DND-41 (cell line): ENCODE measurements around the gene EPN3.

Source experiments
- ATAC-seq: fragments of 200-7000 bp; cut with Tn5 transposase; 3 replicates; pipeline ENCODE4 v1.9.1; 2021; ENCODE audit warnings: low read depth; ENCODE audit not compliant: insufficient read depth
- DNase-seq: peaks from one replicate; pipeline ENCODE4 v3.0.0-alpha.2; 2020
- H2AFZ ChIP-seq: 2 replicates; pipeline ENCODE4 v1.6.0; 2012; ENCODE audit warnings: low read depth, low read length
- H3K27ac ChIP-seq: 2 replicates; pipeline ENCODE4 v1.5.1; 2012; ENCODE audit warnings: low read length, inconsistent platforms
- H3K27me3 ChIP-seq: fragments of 200-600 bp; sonication (generic); 2 replicates; pipeline ENCODE4 v1.6.0; 2012; ENCODE audit warnings: low read length, mild to moderate bottlenecking, inconsistent platforms; ENCODE audit not compliant: insufficient read depth, poor library complexity
- H3K36me3 ChIP-seq: 2 replicates; pipeline ENCODE4 v1.5.1; 2012; ENCODE audit warnings: low read length, inconsistent platforms; ENCODE audit not compliant: insufficient read depth
- H3K4me1 ChIP-seq: 2 replicates; pipeline ENCODE4 v1.5.1; 2012; ENCODE audit warnings: mild to moderate bottlenecking, low read length; ENCODE audit not compliant: insufficient read depth
- H3K4me2 ChIP-seq: 2 replicates; pipeline ENCODE4 v1.6.0; 2012; ENCODE audit warnings: mild to moderate bottlenecking, moderate library complexity, low read length, inconsistent platforms; ENCODE audit not compliant: insufficient read depth
- H3K4me3 ChIP-seq, 2 experiments: fragments of 200-600 bp in 1 of 2; shearing (Covaris generic) in 1 of 2; 2 replicates each; pipeline ENCODE4 v1.5.1; 2012 to 2016; ENCODE audit warnings: inconsistent platforms in 2 of 2, low read length in 2 of 2, mild to moderate bottlenecking in 2 of 2, low read depth in 1 of 2, moderate library complexity in 1 of 2
- H3K79me2 ChIP-seq: 2 replicates; pipeline ENCODE4 v1.6.0; 2012; ENCODE audit warnings: low read length, inconsistent platforms; ENCODE audit not compliant: insufficient read depth
- H3K9ac ChIP-seq: 2 replicates; pipeline ENCODE4 v1.6.0; 2012; ENCODE audit warnings: low read depth, mild to moderate bottlenecking, inconsistent platforms, low read length, moderate library complexity
- H3K9me3 ChIP-seq: 2 replicates; pipeline ENCODE4 v1.5.1; 2012; ENCODE audit warnings: low read length, moderate library complexity, mild to moderate bottlenecking, inconsistent platforms; ENCODE audit not compliant: insufficient read depth, severe bottlenecking
- H4K20me1 ChIP-seq: 2 replicates; pipeline ENCODE4 v1.6.0; 2012; ENCODE audit warnings: low read length; ENCODE audit not compliant: insufficient read depth
- CTCF ChIP-seq: IDR thresholded peaks from 2 replicates; pipeline ENCODE4 v1.5.1; 2012; ENCODE audit warnings: borderline replicate concordance, low read length, moderate library complexity, mild to moderate bottlenecking; ENCODE audit not compliant: poor library complexity, severe bottlenecking; ENCODE audit errors: extremely low read depth
- EZH2 ChIP-seq: IDR thresholded peaks from 3 replicates; pipeline ENCODE4 v1.6.1; 2012; ENCODE audit warnings: borderline replicate concordance, low read depth, mild to moderate bottlenecking, moderate library complexity, low read length, inconsistent platforms; ENCODE audit not compliant: severe bottlenecking

The EPN3 gene

GRCh38 chr17:50586421-50587247, 54.1 kb downstream of the EPN3 start:
- DNase-seq: no peak
- no peaks in the 10 kb centered on the region for H3K9me3 ChIP-seq
- no peak for ATAC-seq
- H3K4me3 ChIP-seq: no peak overlapping the region
- H3K36me3 ChIP-seq: no peaks in the 10 kb centered on the region
- no peak overlapping the region for H2AFZ ChIP-seq
- no peak overlapping the region for H3K9ac ChIP-seq
- H3K4me1 ChIP-seq: no peaks in the 10 kb centered on the region
- no peak overlapping the region for H3K27ac ChIP-seq
- TF ChIP-seq EZH2 (no peak), CTCF (no peak)
- H3K27me3 ChIP-seq: peaks cover 34% of the 10 kb centered on the region
- H4K20me1 ChIP-seq: no peaks in the 10 kb centered on the region
- H3K4me2 ChIP-seq: no peak overlapping the region
- H3K79me2 ChIP-seq: no peaks in the 10 kb centered on the region

DNA sequence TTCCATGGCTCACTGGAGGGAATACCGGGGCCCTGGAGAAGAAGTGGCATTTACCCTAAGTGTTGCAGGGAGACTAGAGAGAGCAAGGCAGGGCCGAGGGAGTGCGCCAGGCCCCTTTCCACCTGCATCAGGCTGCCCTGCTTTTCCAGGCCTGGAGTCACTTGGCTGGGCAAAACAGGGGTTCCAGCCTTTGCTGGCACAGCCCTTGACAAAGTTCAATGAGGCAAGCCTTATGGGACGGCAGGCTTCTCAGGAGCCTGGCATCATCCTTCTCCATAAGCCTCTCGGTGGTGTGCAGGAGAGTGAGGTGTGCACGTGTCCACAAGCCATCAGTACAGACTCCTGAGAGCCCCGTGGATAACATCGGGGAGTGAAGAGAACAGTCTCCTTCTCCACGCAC, 55.0 kb downstream of the EPN3 start:
- Histone ChIP-seq H3K4me2 (no peak overlapping the region), H3K9ac (no peak overlapping the region), H4K20me1 (no peaks in the 10 kb centered on the region), H3K9me3 (no peaks in the 10 kb centered on the region), H2AFZ (no peak overlapping the region), H3K36me3 (no peaks in the 10 kb centered on the region), H3K79me2 (no peaks in the 10 kb centered on the region), H3K27ac (no peak overlapping the region), H3K4me1 (no peaks in the 10 kb centered on the region), H3K27me3 (peaks cover 33% of the 10 kb centered on the region), H3K4me3 (no peak overlapping the region)
- TF ChIP-seq EZH2: no peak
- no peak for TF ChIP-seq CTCF
- DNase-seq (no peak), ATAC-seq (no peak)

DNA sequence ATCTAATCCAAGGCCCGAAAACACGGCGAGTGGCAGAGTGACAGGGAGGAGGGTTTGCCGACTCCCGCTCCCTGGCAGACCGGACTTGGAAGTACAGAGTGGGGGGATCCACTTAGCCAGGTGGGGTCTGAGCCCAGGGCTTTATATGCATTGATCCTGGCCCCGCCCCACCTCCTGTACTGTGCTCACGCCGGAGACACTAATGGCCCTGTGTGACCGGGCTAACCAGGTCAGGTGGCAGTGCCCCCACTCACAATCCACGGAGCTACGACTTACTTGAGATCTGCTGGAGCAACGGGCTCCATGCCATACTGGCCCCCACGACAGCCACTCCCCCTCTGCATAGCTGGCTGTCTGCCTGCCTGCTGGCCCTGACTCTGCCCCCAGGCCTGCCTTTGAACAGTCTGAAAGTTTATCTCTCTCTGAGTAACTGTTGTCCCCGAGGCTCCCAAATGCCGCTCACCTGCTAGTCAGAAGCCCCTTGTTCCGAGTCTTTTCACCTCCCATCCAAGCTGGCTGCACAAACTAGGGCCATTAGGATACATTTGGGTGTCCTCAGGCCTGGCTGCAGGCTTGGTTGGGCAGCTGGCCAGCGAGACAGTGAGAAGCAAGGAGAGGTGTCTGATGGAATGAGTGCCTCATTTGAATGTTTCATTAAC, 56.0 kb downstream of the EPN3 start:
- H3K9ac ChIP-seq: no peak overlapping the region
- no peaks in the 10 kb centered on the region for H3K9me3 ChIP-seq
- no peaks in the 10 kb centered on the region for H3K4me1 ChIP-seq
- no peak for DNase-seq
- H3K36me3 ChIP-seq: no peaks in the 10 kb centered on the region
- H4K20me1 ChIP-seq: no peaks in the 10 kb centered on the region; the same call in 1 of the 2 replicates
- TF ChIP-seq CTCF: no peak
- no peak for TF ChIP-seq EZH2
- no peak overlapping the region for H3K27ac ChIP-seq
- no peak overlapping the region for H3K4me3 ChIP-seq
- no peak for ATAC-seq
- no peak overlapping the region for H3K4me2 ChIP-seq
- no peaks in the 10 kb centered on the region for H3K79me2 ChIP-seq
- H3K27me3 ChIP-seq: peaks cover 29% of the 10 kb centered on the region
- H2AFZ ChIP-seq: no peak overlapping the region
